Neural crest cell (in vitro differentiated cells): ENCODE measurements around the gene POLA2. TPM values are rescaled to one million over a fixed set of nuclear protein-coding genes. Genes with fewer than 3 reads are reported as not detected.

ENCODE experiments used
- DNase-seq: peaks from one replicate; pipeline ENCODE4 v3.0.0; 2021; ENCODE audit warnings: low read depth, mixed read lengths, low spot score
- H3K27ac Mint-ChIP-seq: one replicate; pipeline ENCODE4 v1.8.0; 2021; ENCODE audit warnings: mild to moderate bottlenecking, mixed read lengths; ENCODE audit not compliant: unreplicated experiment
- H3K27me3 Mint-ChIP-seq: 2 replicates; pipeline ENCODE4 v1.8.0; 2021; ENCODE audit warnings: low read depth, mild to moderate bottlenecking, mixed read lengths
- H3K36me3 Mint-ChIP-seq: 2 replicates; pipeline ENCODE4 v1.8.0; 2021; ENCODE audit warnings: low read depth, mild to moderate bottlenecking, mixed read lengths
- H3K4me1 Mint-ChIP-seq: 2 replicates; pipeline ENCODE4 v1.8.0; 2021; ENCODE audit warnings: mixed read lengths
- H3K4me3 Mint-ChIP-seq: one replicate; pipeline ENCODE4 v1.8.0; 2021; ENCODE audit warnings: mild to moderate bottlenecking, mixed read lengths
- H3K9me3 Mint-ChIP-seq: 2 replicates; pipeline ENCODE4 v1.8.0; 2021; ENCODE audit warnings: mixed read lengths
- CTCF ChIP-seq: fragments of 200-600 bp; sonication (generic); conservative IDR thresholded peaks from 2 replicates; pipeline ENCODE4 v1.5.0; 2021; ENCODE audit warnings: antibody characterized with exemption, mild to moderate bottlenecking
- total RNA-seq: library from RNA; stranded (reverse); gene quantifications from 2 replicates; pipeline ENCODE4 v1.2.1, GENCODE V29; 2021

The POLA2 gene
- total RNA-seq, 1 donor from 2014 or later = 66.9 TPM

- Mint-ChIP-seq H3K4me1 (peaks cover 7% of the 10 kb centered on the region), H3K9me3 (no peaks in the 10 kb centered on the region), H3K4me3 (no peak overlapping the region), H3K27ac (no peak overlapping the region), H3K27me3 (no peaks in the 10 kb centered on the region), H3K36me3 (peaks cover 12% of the 10 kb centered on the region)
- peak; percentile 48 for DNase-seq
- TF ChIP-seq CTCF = peak; percentile 89
Observed at GRCh38 chr11:65274735-65275682, 13.2 kb downstream of the POLA2 start.

- H3K36me3 Mint-ChIP-seq = peaks cover 9% of the 10 kb centered on the region
- no peak for DNase-seq
- no peaks in the 10 kb centered on the region for H3K9me3 Mint-ChIP-seq
- TF ChIP-seq CTCF = no peak
- peaks cover 12% of the 10 kb centered on the region for H3K4me1 Mint-ChIP-seq
- H3K27me3 Mint-ChIP-seq = no peaks in the 10 kb centered on the region
- H3K27ac Mint-ChIP-seq = no peak overlapping the region
- no peak overlapping the region for H3K4me3 Mint-ChIP-seq
Observed at GRCh38 chr11:65275906-65276305, 14.1 kb downstream of the POLA2 start.

- no peaks in the 10 kb centered on the region for H3K9me3 Mint-ChIP-seq
- H3K27ac Mint-ChIP-seq = no peak overlapping the region
- H3K36me3 Mint-ChIP-seq = peaks cover 14% of the 10 kb centered on the region
- H3K4me1 Mint-ChIP-seq = peaks cover 18% of the 10 kb centered on the region
- no peak for DNase-seq
- no peaks in the 10 kb centered on the region for H3K27me3 Mint-ChIP-seq
- no peak overlapping the region for H3K4me3 Mint-ChIP-seq
- TF ChIP-seq CTCF = no peak
Observed at GRCh38 chr11:65277631-65278277, 16.0 kb downstream of the POLA2 start.

GRCh38 chr11:65278356-65278755 is 16.6 kb downstream of the POLA2 start:
- H3K4me1 Mint-ChIP-seq = peaks cover 18% of the 10 kb centered on the region
- DNase-seq = no peak
- peaks cover 14% of the 10 kb centered on the region for H3K36me3 Mint-ChIP-seq
- TF ChIP-seq CTCF = no peak
- no peaks in the 10 kb centered on the region for H3K9me3 Mint-ChIP-seq
- H3K4me3 Mint-ChIP-seq = no peak overlapping the region
- no peak overlapping the region for H3K27ac Mint-ChIP-seq
- H3K27me3 Mint-ChIP-seq = no peaks in the 10 kb centered on the region

GRCh38 chr11:65279279-65279678 is 17.5 kb downstream of the POLA2 start:
- peaks cover 14% of the 10 kb centered on the region for H3K36me3 Mint-ChIP-seq
- no peak overlapping the region for H3K4me3 Mint-ChIP-seq
- TF ChIP-seq CTCF = no peak
- H3K27ac Mint-ChIP-seq = no peak overlapping the region
- no peak for DNase-seq
- H3K9me3 Mint-ChIP-seq = no peaks in the 10 kb centered on the region
- H3K4me1 Mint-ChIP-seq = peaks cover 18% of the 10 kb centered on the region
- no peaks in the 10 kb centered on the region for H3K27me3 Mint-ChIP-seq
